K562 (cell line): Measurements from ENCODE around the gene BLCAP. TPM values are rescaled to one million over a fixed set of nuclear protein-coding genes. Genes with fewer than 3 reads are reported as not detected.
A peak's percentile ranks its signal among the peaks of the same experiment; 100 is the strongest.
"Not testable (repeated sequence)": the region's sequence is repeated elsewhere in the genome, so short reads cannot be mapped to it uniquely, and the experiment has no call there.

Experiments used
- ATAC-seq: fragments of 200-7000 bp; cut with Tn5 transposase; 3 replicates; pipeline ENCODE4 v1.9.1; 2020; ENCODE audit warnings: moderate library complexity
- BruUV-seq: library from RNA; stranded (reverse); fragments of 400-500 nt; replicated peaks from 2 replicates; lab custom pipeline; 2021; lab: Mats Ljungman, UMichigan
- CTCF ChIA-PET: fragments of 300-600 bp; formaldehyde crosslinking; extraction: SDS; loops from one replicate; lab custom pipeline; 2021; ENCODE audit warnings: low intra/inter-chr PET ratio; lab: Yijun Ruan, JAX
- POLR2A ChIA-PET: fragments of 300-600, 350-650 bp; sonication (Branson Sonifier 250); formaldehyde crosslinking; extraction: SDS; loops from one replicate; lab custom pipeline; 2021; ENCODE audit warnings: antibody characterized with exemption, inconsistent platforms; lab: Yijun Ruan, JAX
- DNase-seq, 4 experiments: peaks; one replicate each; pipeline versions ENCODE4 v3.0.0 to v3.0.0-alpha.2; 2011 to 2018; ENCODE audit warnings: low spot score in 3 of 4, mixed read lengths in 3 of 4; ENCODE audit errors: extremely low read depth in 1 of 4
- FAIRE-seq: peaks from 2 replicates; lab custom pipeline; 2011; peaks lifted over from hg19 to GRCh38; lab: Jason Lieb, UNC
- H2AFZ ChIP-seq: 2 replicates; pipeline ENCODE4 v1.6.0; 2011; ENCODE audit warnings: low read depth, low read length, control low read depth, inconsistent platforms
- H3K27ac ChIP-seq: fragments of 200-600 bp; 3 replicates; pipeline ENCODE4 v1.8.0; 2011; ENCODE audit warnings: low read depth, mild to moderate bottlenecking, control low read depth, inconsistent platforms, low read length, moderate library complexity, mixed read lengths; ENCODE audit errors: extremely low read depth
- H3K27me3 ChIP-seq, 2 experiments: fragments of 300-600 bp in 1 of 2; 2 replicates in 1 of 2; 3 replicates in 1 of 2; pipeline versions ENCODE4 v1.6.0 to v1.8.0; 2011; ENCODE audit warnings: inconsistent platforms in 2 of 2, low read length in 2 of 2, mild to moderate bottlenecking in 1 of 2, mixed read lengths in 1 of 2, moderate library complexity in 1 of 2; ENCODE audit not compliant: control insufficient read depth in 2 of 2, insufficient read depth in 2 of 2
- H3K36me3 ChIP-seq: fragments of 300-600 bp; 3 replicates; pipeline ENCODE4 v1.8.0; 2011; ENCODE audit warnings: mild to moderate bottlenecking, low read length, inconsistent platforms; ENCODE audit not compliant: control insufficient read depth, insufficient read depth
- H3K4me1 ChIP-seq, 2 experiments: fragments of 200-600 bp in 1 of 2; replicated peaks in 1 of 2; 2 replicates in 1 of 2; 3 replicates in 1 of 2; pipeline versions ENCODE4 v1.5.1 to v1.8.0; 2011; ENCODE audit warnings: inconsistent platforms in 2 of 2, low read length in 2 of 2, mild to moderate bottlenecking in 1 of 2, mixed read lengths in 1 of 2, moderate library complexity in 1 of 2; ENCODE audit not compliant: control insufficient read depth in 2 of 2, insufficient read depth in 2 of 2
- H3K4me2 ChIP-seq: 2 replicates; pipeline ENCODE4 v1.6.1; 2011; ENCODE audit warnings: low read length, control low read depth, inconsistent platforms, mixed read lengths; ENCODE audit not compliant: insufficient read depth
- H3K4me3 ChIP-seq: fragments of 200-600 bp; sonication (generic), shearing (Covaris generic); 2 replicates; pipeline ENCODE4 v1.5.1; 2016; ENCODE audit warnings: control low read depth, inconsistent platforms
- H3K79me2 ChIP-seq: fragments of 200-600 bp; 3 replicates; pipeline ENCODE4 v1.8.0; 2011; ENCODE audit warnings: low read length, inconsistent platforms; ENCODE audit not compliant: control insufficient read depth, insufficient read depth
- H3K9ac ChIP-seq, 2 experiments: 2 replicates each; pipeline versions ENCODE4 v1.6.0 to v1.6.1; 2011; ENCODE audit warnings: low read depth in 2 of 2, low read length in 2 of 2, control low read depth in 1 of 2, inconsistent platforms in 1 of 2, mild to moderate bottlenecking in 1 of 2, mixed read lengths in 1 of 2; ENCODE audit not compliant: insufficient read depth in 1 of 2
- H3K9me1 ChIP-seq: one replicate; pipeline ENCODE4 v1.6.0; 2011; ENCODE audit warnings: inconsistent platforms, mild to moderate bottlenecking, low read length, moderate library complexity; ENCODE audit not compliant: control insufficient read depth, insufficient read depth
- H3K9me3 ChIP-seq: replicated peaks from 2 replicates; pipeline ENCODE4 v1.5.1; 2011; ENCODE audit warnings: low read depth, low read length, inconsistent platforms; ENCODE audit not compliant: control insufficient read depth, insufficient read depth
- H4K20me1 ChIP-seq: replicated peaks from 2 replicates; pipeline ENCODE4 v1.6.1; 2011; ENCODE audit warnings: low read length, inconsistent platforms, mixed read lengths; ENCODE audit not compliant: control insufficient read depth, insufficient read depth
- NFIC ChIP-seq: fragments of 450-650 bp; IDR thresholded peaks from 2 replicates; pipeline ENCODE4 v1.6.1; 2017; ENCODE audit warnings: mild to moderate bottlenecking, inconsistent platforms
- NFXL1 ChIP-seq: fragments of 450-650 bp; formaldehyde crosslinking; IDR thresholded peaks from 2 replicates; pipeline ENCODE4 v1.4.0; 2021; ENCODE audit warnings: mild to moderate bottlenecking
- NRF1 ChIP-seq, 2 experiments: fragments of 450-650 bp; IDR thresholded peaks in 1 of 2; conservative IDR thresholded peaks in 1 of 2; 2 replicates each; pipeline ENCODE4 v1.6.1; 2014; ENCODE audit warnings: mild to moderate bottlenecking in 2 of 2
- PRDM10 ChIP-seq: fragments of 450-650 bp; IDR thresholded peaks from 2 replicates; pipeline ENCODE4 v1.6.1; 2018; ENCODE audit not compliant: partially characterized antibody
- WGBS: fragments of 100-300 bp; shearing (Covaris generic); methylation state at CpG from one replicate; pipeline ENCODE4 v1.1.6; 2016; ENCODE audit warnings: low coverage, mixed read lengths; ENCODE audit not compliant: insufficient coverage; ENCODE audit errors: missing lambda C conversion rate; 5-methylcytosine and 5-hydroxymethylcytosine counted together
- in situ Hi-C: fragments of 300-500 bp; cut with MboI; formaldehyde crosslinking; loops from 4 replicates; pipeline ENCODE4 v1.15.0; 2018; ENCODE audit warnings: inconsistent platforms, mixed read lengths
- intact Hi-C: fragments of 100-400 bp; cut with micrococcal nuclease; formaldehyde crosslinking; loops from 2 replicates; pipeline ENCODE4 v1.14.2; 2022
- polyA plus RNA-seq, 8 experiments: library from polyadenylated mRNA; depleted of rRNA in 4 of 8; stranded (reverse) in 5 of 8; unstranded in 3 of 8; fragments of >200 nt; fragmentation: Nextera tagmentation in 2 of 8; fragmentation: Illumina TruSeq in 1 of 8; extraction: Ambion mirVana in 2 of 8; extraction: Trizol in 1 of 8; gene quantifications; 2 replicates each; pipeline versions ENCODE4 v1.2.1 to v1.2.3, GENCODE V29; 2011 to 2014; ENCODE audit warnings: inconsistent platforms in 1 of 8, missing spikeins in 1 of 8
- total RNA-seq, 7 experiments: library from RNA; depleted of rRNA in 6 of 7; stranded (reverse); fragments of >200 nt in 6 of 7; fragmentation: Illumina TruSeq in 2 of 7; extraction: Trizol in 2 of 7; gene quantifications; 2 replicates each; pipeline versions ENCODE4 v1.2.1 to v1.2.3, GENCODE V29; 2011 to 2021; ENCODE audit warnings: low replicate concordance in 1 of 7

The BLCAP gene
- total and polyA plus RNA-seq, 9 of the 15 experiments (the other 6 are each of a cell fraction or from before 2014, with no cell fraction given): 16.9 to 41.5 (median 27.6) TPM

DNA sequence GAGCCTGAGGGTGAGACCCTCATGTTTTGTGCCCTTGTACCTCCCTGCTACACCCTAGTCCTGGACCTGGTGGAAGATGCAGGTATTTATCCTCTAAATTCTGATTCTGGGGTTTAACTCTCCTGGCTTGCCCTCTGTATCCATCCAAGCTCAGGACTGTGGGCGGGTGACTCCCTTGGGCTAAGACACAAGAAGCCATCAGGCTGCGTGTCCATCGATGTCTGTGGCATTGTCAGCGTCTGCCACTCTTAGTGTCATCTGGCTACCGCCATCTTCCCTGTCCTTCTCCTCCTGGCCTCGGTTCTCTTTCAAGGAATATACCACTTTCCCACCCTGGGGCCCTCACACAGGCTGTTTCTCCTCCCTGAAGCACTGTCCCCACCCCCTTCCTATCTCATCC, 28.9 kb upstream of the BLCAP start (continued):
- TF ChIP-seq PRDM10: no peak
- TF ChIP-seq NFXL1 (CRISPR knock-in tag): no peak

DNA sequence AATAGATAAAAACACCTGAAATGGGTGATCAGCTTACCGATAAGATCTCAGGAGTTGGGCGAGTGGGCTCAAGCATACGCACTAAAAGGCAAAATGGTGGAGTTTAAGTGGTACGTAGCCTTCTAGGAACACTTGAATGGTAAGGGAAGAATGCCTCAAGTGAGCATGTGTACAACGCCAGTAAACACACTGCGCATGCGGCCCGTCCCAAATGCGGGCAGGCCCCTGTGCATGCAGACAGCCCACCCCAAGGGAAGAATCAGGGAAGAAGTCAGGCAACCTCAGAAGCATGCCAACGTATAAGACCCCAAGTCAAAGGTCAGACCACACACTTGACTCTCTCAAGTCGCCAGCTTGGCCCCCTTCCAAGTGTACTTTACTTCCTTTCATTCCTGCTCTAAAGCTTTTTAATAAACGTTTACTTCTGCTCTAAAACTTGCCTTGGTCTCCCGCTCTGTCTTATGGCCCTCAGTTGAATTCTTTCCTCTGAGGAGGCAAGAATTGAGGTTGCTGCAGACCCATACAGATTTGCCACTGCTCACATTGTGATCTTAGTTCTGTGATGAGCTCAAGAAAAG, 27.1 kb upstream of the BLCAP start:
- H3K36me3 ChIP-seq, intact Hi-C loops, H3K9me1 ChIP-seq, H2AFZ ChIP-seq, H3K4me1 ChIP-seq, H3K79me2 ChIP-seq, FAIRE-seq, H3K9me3 ChIP-seq, H3K4me2 ChIP-seq, CTCF ChIA-PET, H3K9ac ChIP-seq, in situ Hi-C loops, H4K20me1 ChIP-seq, DNase-seq, BruUV-seq, H3K4me3 ChIP-seq, ATAC-seq, H3K27ac ChIP-seq: not testable (repeated sequence)
- TF ChIP-seq NRF1 (conservative IDR thresholded peaks at IDR 0.05 in 1 of 2, IDR thresholded peaks at IDR 0.05 in 1 of 2) (peak; percentile 75 to 80), NFIC (peak; percentile 58)
- POLR2A ChIA-PET: interaction anchor here (0.5 to 1.2 kb wide), 4 partner anchors 13 to 596 kb away, joined by 3 read pairs; no protein-coding TSS in a partner anchor
- H3K27me3 ChIP-seq: peaks cover 4 to 36% of the 10 kb centered on the region in 2 experiments
- WGBS: 8% methylated on average over 13 of the region's 13 CpGs
